Nephron progenitor cell (in vitro differentiated cells): ENCODE measurements around the gene COG7.

Experiments
- DNase-seq: peaks from one replicate; pipeline ENCODE4 v3.0.0; 2021
- H3K27ac Mint-ChIP-seq: 2 replicates; pipeline ENCODE4 v1.8.0; 2021; ENCODE audit warnings: mild to moderate bottlenecking, moderate library complexity, mixed read lengths
- H3K27me3 Mint-ChIP-seq: 2 replicates; pipeline ENCODE4 v1.8.0; 2021; ENCODE audit warnings: mild to moderate bottlenecking, low read depth, mixed read lengths; ENCODE audit not compliant: poor library complexity
- H3K36me3 Mint-ChIP-seq: 2 replicates; pipeline ENCODE4 v1.8.0; 2021; ENCODE audit warnings: low read depth, mixed read lengths
- H3K4me1 Mint-ChIP-seq: 2 replicates; pipeline ENCODE4 v1.8.0; 2021; ENCODE audit warnings: mixed read lengths
- H3K4me3 Mint-ChIP-seq: 2 replicates; pipeline ENCODE4 v1.8.0; 2021; ENCODE audit warnings: mild to moderate bottlenecking, moderate library complexity, mixed read lengths
- H3K9me3 Mint-ChIP-seq: 2 replicates; pipeline ENCODE4 v1.8.0; 2021; ENCODE audit warnings: mild to moderate bottlenecking, moderate library complexity, mixed read lengths
- CTCF ChIP-seq: fragments of 200-600 bp; sonication (generic); IDR thresholded peaks from 2 replicates; pipeline ENCODE4 v1.5.0; 2021; ENCODE audit warnings: antibody characterized with exemption

COG7 gene

GRCh38 chr16:23378921-23379320 lies 74.1 kb downstream of the COG7 start:
- Mint-ChIP-seq H3K4me1 (no peaks in the 10 kb centered on the region), H3K27me3 (peaks cover 10% of the 10 kb centered on the region), H3K36me3 (no peaks in the 10 kb centered on the region), H3K4me3 (no peak overlapping the region), H3K9me3 (no peaks in the 10 kb centered on the region), H3K27ac (no peak overlapping the region)
- no peak for TF ChIP-seq CTCF
- no peak for DNase-seq

GRCh38 chr16:23378256-23378655 lies 74.7 kb downstream of the COG7 start:
- no peak for DNase-seq
- TF ChIP-seq CTCF: no peak
- Mint-ChIP-seq H3K9me3 (no peaks in the 10 kb centered on the region), H3K4me1 (no peaks in the 10 kb centered on the region), H3K27me3 (peaks cover 10% of the 10 kb centered on the region), H3K4me3 (no peak overlapping the region), H3K27ac (no peak overlapping the region), H3K36me3 (no peaks in the 10 kb centered on the region)

- H3K9me3 Mint-ChIP-seq: no peaks in the 10 kb centered on the region
- no peaks in the 10 kb centered on the region for H3K4me1 Mint-ChIP-seq
- no peak overlapping the region for H3K27ac Mint-ChIP-seq
- H3K36me3 Mint-ChIP-seq: no peaks in the 10 kb centered on the region
- TF ChIP-seq CTCF: no peak
- no peak overlapping the region for H3K4me3 Mint-ChIP-seq
- DNase-seq: no peak
- peaks cover 10% of the 10 kb centered on the region for H3K27me3 Mint-ChIP-seq
Observed at GRCh38 chr16:23377071-23377931, 75.7 kb downstream of the COG7 start.

GRCh38 chr16:23375643-23376042 lies 77.3 kb downstream of the COG7 start:
- Mint-ChIP-seq H3K36me3 (no peaks in the 10 kb centered on the region), H3K4me3 (no peak overlapping the region), H3K27me3 (peaks cover 8% of the 10 kb centered on the region), H3K27ac (no peak overlapping the region), H3K9me3 (no peaks in the 10 kb centered on the region), H3K4me1 (no peaks in the 10 kb centered on the region)
- no peak for TF ChIP-seq CTCF
- DNase-seq: no peak

- H3K4me3 Mint-ChIP-seq: no peak overlapping the region
- DNase-seq: no peak
- no peak overlapping the region for H3K27ac Mint-ChIP-seq
- no peaks in the 10 kb centered on the region for H3K4me1 Mint-ChIP-seq
- no peak for TF ChIP-seq CTCF
- no peaks in the 10 kb centered on the region for H3K9me3 Mint-ChIP-seq
- no peaks in the 10 kb centered on the region for H3K36me3 Mint-ChIP-seq
- H3K27me3 Mint-ChIP-seq: peaks cover 13% of the 10 kb centered on the region
Observed at GRCh38 chr16:23374721-23375510, 78.1 kb downstream of the COG7 start.
